NCI-H510A treated with DMSO at 0.1 percent for 48 hours (cell line): ENCODE measurements around the gene KRT85.
A peak's percentile ranks its signal among the peaks of the same experiment; 100 is the strongest.
"Not testable (repeated sequence)": the region's sequence is repeated elsewhere in the genome, so short reads cannot be mapped to it uniquely, and the experiment has no call there.

Experiments used
- DNase-seq: peaks from one replicate; lab custom pipeline; 2025; lab: John Stamatoyannopoulos, UW

The KRT85 gene

DNA sequence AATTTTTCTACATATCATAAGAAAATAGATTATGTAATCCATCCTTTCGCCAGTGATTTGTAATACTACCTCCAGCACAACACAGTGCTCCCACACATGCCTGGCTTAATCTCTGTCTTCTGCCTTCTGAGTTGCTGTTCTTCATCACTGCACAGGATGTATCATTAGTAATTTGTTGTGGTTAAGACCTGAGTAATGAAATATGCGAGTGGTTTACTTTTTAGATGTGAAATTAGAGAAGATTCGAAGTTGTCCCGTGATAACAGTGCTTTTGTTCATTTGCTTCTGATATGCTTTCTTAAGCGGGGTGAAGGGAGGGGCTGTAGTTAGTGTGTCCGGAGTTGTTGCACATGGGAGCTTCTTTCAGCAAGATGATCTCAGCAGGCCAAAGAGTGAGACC is 18.1 kb downstream of the KRT85 start:
- no peak for DNase-seq

DNA sequence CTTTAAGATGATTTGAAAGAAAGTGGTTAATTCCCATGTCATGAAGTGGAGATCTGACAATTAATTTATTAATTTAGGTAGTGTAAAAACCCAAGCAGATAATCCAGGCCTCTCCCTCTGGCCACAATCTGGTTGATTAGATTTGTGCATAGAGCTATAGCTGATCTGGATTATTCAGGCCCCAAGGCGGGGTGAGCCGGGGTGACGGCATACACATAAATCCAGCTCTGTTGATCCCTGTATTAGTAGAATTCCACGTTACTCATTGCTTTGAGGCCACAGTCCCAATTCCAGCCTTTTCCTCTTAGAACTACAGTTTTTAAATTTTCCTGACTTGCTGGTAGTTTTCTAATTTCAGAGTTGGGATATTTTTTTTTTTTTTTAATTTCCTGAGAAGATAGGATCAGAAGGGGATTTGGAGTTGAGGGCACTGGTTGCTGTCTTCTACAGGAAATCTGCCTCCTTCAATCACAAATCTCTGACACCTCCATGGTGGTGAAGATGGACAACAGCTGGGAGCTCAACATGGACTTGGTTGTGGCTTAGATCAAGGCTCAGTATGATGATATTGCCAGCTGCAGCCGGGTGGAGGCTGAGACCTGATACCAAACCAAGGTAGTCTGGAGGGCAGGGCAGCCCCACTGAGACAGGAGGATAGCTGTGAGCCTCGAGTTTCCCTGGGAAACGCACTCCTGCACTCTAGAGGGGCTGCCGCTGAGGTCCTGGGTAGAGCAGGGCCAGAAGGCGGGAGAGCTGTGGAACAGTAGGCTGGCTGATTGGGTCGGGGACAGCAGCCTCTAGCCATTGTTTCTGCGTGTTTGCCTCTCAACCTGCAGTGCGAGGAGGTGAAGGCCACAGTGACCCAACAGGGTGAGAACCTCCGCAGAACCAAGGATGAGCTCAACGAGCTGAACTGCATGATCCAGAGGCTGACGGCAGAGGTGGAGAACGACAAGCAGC is 19.4 kb downstream of the KRT85 start:
- DNase-seq = no peak

DNA sequence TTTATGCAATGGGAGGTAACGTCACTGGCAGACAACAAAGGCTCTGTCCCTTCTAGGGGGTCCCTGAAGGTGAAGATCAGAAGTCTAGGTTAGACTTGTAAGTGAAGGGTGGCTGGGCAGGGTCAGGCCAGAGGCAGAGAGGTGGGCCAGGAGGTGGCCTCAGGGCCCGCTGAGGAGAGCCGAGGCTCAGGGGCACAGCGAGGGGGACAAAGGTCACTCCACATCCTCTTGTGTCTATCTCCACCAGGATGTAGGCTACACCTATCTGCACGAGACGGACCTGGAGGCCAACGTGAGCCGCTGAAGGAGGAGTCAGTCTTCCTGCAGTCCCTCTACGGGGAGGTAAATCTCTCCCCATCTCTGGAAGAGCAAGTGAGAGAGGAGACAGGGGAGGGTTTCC is 20.3 kb downstream of the KRT85 start:
- DNase-seq = no peak

DNA sequence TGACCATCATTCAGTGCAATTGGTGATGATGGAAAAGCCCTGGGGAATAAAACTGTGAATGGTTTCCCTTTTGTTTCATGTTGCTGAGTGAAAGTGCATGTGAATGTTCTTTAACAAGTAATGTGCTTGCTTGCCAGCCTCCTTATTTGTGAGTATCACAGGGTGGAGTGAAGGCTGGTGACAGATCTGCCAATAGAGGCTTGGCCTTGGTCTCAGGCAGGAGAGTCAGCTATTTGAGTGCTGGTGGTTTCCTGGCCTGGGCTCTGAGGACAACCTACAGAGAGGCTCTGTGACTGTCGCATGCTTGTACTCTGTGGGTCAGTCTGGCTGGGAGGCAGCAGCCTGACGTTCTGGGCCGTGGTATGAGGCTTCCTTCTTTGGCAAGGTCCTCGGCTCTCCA is 20.7 kb downstream of the KRT85 start:
- no peak for DNase-seq

DNA sequence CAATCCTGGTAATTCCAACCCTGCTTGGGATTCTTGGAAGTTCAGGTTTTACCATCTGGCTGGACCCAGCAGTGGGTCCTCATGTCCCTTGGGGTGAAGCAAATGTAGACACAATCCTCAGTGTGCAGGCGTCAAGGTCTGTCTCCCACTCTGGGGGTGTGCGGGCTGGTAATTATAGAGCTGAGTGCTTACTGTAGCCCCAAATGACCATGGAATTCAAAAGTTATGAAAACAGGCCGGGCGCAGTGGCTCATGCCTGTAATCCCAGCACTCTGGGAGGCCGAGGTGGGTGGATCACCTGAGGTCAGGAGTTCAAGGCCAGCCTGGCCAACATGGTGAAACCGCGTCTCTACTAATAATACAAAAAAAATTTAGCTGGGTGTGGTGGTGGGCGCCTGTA is 22.2 kb downstream of the KRT85 start:
- DNase-seq = not testable (repeated sequence)

DNA sequence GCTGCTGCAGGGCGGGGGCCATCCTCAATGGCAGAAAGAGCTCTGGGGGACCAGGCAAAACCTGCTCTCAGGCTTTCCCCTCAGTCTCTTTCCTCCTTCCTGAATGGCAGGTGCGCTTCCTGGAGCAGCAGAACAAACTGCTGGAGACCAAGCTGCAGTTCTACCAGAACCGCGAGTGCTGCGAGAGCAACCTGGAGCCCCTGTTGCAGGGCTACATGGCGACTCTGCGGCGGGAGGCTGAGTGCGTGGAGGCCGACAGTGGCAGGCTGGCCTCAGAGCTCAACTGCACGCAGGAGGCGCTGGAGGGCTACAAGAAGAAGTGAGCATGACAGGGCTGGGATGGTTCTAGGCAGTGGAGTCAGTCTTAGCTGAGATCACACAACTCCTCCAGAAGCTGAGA is 23.2 kb downstream of the KRT85 start:
- DNase-seq = no peak

DNA sequence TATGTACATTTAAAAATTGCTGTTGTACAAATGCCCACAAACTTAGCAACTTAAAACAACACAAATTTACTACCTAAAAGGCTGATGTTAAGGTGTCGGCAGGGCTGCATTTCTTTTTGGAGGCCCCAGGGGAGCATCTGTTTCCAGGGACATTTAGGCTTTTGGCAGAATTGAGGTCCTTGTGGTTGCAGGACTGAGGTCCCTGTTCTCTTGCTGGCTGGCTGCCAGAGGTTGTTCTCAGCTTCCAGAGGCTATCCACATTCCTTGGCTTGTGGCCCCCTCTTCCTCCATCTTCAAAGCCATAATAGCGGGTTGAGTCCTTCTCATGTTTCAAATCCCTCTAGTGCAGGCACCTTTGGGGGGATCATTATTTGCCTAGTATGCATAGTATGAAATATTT is 23.7 kb downstream of the KRT85 start:
- DNase-seq = no peak

DNA sequence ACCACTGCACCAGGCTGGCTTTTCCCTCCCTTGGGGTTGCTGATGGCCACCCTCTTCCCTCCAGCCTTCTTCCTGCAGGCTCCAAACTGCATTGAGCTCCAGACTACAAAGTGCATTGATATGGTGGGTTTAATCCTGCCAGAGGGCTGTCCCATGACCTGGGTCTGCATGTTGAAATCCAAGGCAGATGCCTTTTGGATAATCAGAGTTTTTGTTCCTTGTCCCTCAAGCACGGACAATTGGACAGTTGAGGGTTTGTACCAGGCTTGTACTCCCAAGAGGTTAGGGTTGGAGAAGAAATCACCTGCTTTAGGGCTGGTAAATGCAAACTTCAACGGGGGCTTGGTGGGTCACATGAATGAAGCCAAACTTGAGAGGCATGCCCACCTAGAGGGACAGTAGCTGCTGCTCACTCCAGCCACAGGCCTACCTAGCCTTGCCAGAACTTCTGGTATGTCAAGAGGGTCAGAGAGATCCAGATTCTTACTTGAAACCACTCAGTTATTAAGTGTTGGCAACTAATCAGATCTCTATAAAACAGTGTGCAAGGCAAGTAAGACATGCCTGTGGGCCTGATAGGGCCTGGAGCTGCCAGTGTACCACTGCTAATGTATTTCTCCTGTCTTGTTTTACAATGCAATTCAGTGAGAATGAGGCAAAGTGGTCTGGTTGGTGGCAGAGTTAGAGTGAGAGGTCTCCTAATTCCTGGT is 24.3 kb downstream of the KRT85 start:
- no peak for DNase-seq

DNA sequence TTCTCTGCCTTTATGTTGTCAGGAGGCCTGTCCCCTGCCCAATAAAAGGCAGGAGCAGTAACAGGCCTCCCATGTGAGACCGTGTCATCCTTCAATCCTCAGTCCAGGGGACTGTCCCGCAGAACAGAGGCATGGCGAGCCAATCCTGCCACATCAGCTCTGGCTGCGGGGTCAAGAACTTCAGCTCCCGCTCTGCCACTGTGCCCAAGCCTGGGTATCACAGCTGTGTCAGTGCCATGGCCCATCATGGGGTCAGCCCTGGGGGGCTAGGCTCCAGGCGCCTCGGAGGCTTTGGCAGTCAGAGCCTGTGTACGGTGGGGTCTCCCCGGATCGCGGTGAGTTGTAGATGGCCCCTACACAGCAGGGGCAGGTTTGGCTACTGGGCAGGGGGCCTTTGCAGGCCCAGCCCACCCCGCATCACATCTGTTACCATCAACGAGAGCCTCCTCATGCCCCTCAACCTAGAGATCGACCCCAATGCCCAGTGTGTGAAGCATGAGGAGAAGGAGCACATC is 26.2 kb downstream of the KRT85 start:
- no peak for DNase-seq

DNA sequence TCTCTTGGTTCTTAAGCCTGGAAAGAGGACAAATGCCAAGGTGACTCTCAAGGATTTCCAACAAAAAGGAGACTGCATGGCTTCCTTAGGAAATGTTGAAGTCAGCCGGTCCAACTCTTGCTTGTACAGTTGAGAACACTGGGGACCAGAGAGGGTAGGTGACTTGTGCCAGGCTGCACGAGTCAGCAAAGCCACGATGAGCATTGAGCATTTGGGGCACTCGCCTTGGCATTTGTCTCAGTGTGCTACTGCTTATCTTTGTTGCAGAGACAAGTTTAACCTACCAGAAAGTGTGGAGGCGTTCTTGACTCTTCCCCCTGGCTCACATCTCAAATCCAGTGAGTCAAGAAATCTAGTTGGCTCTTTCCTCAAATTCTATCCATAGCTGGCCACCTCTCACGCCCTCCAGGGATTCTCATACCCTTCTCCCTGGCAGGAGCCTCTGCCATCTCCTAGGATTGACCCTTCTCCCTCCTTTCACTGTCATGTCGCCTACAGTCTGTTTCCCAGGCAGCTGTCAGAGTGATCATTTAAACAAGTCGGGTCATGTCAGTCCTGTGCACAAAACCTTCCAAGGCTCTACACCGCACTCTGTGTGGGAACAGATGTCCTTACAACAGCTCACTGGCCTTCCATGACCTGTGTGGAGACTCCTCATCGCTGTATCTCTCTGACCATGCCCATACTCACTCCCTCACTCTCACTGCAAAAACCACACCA is 28.9 kb downstream of the KRT85 start:
- no peak for DNase-seq

DNA sequence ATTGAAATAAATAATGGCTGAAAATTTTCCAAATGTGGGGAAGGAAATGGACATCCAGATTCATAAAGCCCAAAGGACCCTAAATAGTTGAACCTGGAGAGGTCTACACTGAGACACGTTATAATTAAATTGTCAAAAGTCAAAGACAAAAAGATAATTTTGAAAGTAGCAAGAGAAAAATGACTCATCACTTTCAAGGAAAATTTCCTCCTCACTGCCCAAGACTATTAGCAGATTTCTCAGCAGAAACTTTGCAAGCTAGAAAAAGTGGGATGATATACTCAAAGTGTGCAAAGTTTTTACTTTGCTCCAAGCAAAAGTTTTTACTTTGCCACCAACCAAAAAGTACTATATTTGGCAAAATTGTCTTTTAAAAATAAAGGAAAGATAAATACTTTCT is 30.2 kb downstream of the KRT85 start:
- no peak for DNase-seq

DNA sequence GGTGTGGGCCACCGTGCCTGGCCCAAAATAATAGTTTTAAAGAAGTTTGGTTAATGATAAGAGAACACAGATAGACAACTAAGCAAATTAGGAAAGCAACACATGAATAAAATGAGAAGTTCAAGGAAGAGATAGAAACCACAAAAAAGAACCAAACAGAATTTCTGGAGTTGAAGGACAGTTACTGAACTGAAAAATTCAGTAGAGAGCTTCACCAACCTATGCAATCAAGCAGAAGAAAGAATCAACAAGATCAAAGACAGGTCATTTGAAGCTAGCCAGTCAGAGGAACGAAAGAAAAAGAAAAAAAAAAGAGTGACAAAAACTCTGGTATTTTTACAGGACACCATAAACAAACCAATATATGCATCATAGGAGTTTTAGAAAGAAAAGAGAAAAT is 30.6 kb downstream of the KRT85 start:
- no peak for DNase-seq

DNA sequence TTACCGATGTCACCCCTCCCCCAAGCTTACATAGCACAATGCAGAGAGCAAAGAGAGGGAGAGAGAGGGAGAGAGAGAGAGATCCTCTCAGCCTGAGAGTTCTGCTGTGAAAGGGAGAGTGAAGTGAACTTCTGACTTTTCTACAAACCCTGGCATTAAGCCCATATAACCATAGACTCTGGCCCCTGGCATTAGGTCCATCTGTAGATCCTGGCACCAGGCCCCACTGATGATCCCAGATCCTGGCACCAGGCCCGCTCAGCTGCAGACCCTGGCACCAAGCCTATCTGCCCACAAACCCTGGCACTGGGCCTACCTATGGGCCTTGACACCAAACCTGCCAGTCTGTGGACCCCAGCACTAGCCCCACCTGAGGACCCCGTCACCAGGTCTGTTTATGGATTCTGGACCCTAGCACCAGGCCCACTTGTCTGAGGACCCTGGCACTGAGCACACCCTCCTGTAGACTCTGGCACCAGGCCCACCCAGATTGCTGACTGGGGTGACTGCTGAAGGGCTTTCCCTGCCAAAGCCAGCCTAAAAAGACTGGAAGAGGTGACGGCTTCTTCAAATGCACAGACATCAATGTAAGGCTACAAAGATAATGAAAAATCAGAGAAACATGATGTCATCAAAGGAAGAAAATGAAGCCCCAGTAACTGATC is 31.6 kb downstream of the KRT85 start:
- no peak for DNase-seq

DNA sequence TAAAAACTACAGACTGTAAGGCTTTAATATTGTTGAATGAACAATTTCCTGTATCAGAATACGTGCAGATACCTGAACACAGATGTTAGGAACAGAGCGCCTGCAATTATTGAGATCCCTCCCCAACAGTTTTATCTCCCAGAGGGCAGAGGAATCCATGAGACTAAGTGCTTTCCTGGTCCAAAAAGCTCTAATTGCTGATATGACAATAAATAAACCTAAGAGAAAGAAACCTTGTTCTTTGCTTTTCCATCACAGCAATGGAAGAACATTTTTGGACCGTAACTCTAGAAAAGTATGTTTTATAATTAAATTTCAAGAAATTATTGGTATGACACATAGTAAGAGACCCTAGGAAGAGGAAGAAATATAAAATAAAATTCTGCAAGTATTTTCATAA is 33.1 kb downstream of the KRT85 start:
- no peak for DNase-seq

DNA sequence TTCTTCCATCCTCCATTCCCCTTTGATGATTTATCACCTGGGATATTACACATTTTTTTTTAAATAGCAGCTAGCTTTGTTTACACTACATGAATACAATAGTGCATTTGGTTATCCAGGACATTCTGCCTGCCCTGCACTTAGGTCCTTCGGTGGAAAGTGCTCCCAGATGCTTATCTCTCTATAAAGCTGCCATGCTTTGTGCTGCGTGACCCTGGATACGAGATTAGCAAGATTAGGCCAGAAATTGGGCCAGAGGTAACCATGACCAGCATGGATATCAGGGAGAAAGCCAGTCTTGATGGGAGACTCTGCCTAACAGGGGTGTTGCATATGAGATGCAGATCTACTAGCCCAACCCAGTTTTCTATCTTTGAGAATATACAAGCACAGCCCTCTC is 34.0 kb downstream of the KRT85 start:
- DNase-seq = no peak

DNA sequence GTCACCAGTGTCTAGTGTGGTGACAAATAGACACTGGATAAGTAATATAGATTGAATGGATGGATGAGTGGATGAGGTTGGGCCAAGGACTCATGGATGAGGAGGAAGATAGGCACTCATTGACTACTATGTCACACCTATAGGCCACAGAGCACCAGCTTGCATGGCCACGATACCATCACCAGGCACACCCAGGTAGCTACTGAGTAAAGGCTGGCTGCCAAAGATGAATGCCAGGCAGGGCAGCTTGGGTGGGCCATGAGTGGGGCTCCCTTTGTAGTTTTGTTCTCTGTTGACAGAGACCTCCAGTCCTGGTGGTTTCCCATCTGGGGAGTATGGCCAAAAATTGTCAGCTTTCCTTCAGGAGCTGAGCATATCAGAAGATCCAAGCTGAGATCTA is 34.9 kb downstream of the KRT85 start:
- DNase-seq = no peak

DNA sequence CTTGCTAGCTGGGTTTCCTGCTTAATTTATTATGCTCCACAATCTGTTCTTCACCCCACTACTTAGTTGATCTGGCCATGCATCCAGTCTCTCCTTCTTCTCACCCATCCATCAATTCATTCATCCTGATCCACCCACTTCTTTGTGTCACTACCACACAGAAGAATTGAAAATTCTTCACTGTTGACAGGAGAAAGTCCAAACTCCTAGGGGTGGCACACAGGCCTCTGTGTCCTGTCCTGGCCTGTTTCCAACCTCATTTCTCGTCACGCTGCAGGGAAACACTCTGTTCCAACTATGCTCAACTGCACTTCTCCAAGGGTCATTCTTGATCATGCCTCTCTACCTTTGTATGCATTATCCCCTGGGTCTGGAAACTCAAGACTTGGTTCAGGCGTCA is 35.4 kb downstream of the KRT85 start:
- no peak for DNase-seq

DNA sequence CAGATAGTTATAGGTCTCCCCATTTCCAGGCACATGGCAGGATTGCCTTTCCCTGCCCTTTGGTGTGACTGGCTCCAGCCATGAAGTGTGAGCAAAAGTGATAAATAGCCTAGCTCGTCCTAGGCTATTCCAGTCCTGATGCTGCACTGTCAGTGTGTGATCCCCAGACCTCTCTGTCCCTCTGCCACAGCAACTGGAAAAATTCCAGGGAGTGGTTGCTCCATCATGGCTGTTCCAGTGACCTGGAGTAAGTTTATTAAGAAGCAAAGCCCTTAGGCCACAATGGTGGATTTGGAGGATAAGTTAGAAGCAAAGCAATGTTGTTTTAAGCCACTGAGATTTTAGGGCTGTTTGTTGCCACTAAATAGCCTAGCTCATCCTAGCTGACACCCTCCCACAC is 36.2 kb downstream of the KRT85 start:
- DNase-seq = no peak

DNA sequence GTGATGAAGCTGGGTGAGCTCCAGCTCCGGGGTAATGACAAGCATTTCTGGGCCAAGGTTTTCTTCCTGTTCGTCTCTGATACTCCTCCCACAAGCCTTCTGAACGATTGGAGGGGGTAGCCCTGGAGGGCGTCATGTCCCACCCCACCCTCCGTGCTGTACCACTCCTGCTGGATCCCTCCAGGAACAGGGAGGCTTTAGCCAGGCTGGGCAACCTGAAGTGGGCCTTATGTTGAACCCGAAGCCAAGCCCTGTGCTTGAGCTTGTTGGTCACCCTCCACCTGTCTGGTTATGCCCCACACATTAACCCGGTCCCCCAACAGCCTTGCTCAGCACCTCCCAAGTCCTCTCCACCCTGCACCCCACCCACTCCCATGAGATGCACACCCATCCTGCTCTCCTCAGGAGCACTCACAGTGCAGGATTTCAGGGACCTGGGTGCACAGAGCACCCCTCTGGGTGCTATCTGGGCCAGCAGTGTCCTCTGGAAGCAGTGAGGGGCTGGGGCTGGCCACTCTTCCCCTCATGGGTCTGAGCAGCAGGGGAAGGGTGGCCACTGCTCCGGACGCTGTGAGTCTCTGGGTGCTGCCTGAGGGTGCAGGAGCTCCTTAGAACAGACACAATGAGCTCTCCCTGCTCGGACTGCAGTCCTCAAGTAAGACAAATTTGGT is 39.3 kb downstream of the KRT85 start:
- DNase-seq = no peak

DNA sequence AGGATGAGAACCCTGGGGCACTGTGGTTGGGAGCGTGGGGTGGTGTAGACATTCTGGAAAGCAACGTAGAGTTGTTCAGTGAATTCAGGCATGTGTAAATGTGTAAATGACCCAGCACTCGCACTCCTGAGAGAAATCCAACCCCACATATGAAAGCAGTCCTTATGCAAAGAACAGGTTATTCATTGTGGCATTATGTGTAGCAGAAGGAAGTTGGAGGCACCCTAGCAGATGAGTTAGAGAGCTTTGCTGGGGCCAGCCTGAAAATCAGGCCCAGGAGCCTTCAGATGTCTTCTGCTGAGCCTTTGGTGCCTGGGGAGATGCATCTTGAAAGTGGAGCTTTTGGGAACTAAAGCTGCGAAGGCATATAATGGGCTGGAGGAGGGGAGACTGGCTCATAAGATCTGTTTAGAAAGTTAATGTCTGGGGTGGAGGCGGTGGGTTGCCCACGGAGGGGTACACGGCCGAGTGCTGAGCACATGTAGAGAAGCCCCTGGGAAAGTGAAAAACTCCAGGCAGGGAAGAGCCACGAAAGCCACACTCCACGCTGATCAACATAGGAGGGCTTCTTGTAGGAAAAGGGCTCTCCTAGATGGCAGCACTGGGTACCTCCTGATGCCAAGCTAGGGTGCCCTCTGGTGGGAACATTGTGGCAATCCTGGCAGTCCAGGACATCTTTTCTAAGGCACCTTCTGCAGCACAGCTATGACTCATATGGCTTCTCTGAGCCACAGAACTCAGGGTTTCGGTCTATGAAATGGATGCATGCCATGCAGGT is 40.0 kb downstream of the KRT85 start:
- DNase-seq = peak; percentile 93

DNA sequence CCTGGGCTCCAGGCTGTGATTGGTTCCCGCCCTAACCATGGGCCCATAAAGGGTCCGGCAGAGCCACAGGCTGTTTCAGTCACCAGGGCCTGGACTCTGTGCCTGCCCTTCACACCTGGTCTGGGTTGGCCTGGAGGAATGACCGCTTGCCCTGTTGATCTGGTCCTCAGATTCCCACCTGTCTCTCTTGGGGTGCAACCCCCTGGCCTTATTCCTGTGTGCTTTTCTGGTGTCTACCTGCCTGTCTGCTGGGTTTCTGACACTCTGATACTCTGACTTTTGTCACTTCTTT is 43.2 kb downstream of the KRT85 start:
- DNase-seq = no peak
